NCI-H226 (cell line): ENCODE measurements around the gene SERTAD2.

Experiments
- DNase-seq: peaks from one replicate; pipeline ENCODE4 v3.0.0-alpha.2; 2015

SERTAD2 gene

GRCh38 chr2:64646007-64646880, 7.5 kb downstream of the SERTAD2 start:
- DNase-seq = peak; percentile 55

- DNase-seq = peak; percentile 47
Measured at GRCh38 chr2:64644458-64645382, 9.0 kb downstream of the SERTAD2 start.

- DNase-seq = no peak
Measured at GRCh38 chr2:64643838-64644457, 9.8 kb downstream of the SERTAD2 start.

- no peak for DNase-seq
Measured at GRCh38 chr2:64641599-64641998, 12.1 kb downstream of the SERTAD2 start.

- no peak for DNase-seq
Measured at GRCh38 chr2:64640153-64641044, 13.3 kb downstream of the SERTAD2 start.

GRCh38 chr2:64639691-64640090, 14.0 kb downstream of the SERTAD2 start:
- DNase-seq = no peak

GRCh38 chr2:64638502-64639120, 15.1 kb downstream of the SERTAD2 start:
- no peak for DNase-seq

- no peak for DNase-seq
Measured at GRCh38 chr2:64637931-64638330, 15.8 kb downstream of the SERTAD2 start.

- no peak for DNase-seq
Measured at GRCh38 chr2:64637000-64637635, 16.6 kb downstream of the SERTAD2 start.

GRCh38 chr2:64635976-64636911, 17.5 kb downstream of the SERTAD2 start:
- DNase-seq = no peak

GRCh38 chr2:64634345-64635267, 19.1 kb downstream of the SERTAD2 start:
- no peak for DNase-seq

- DNase-seq = no peak
Measured at GRCh38 chr2:64632835-64633819, 20.6 kb downstream of the SERTAD2 start.

- no peak for DNase-seq
Measured at GRCh38 chr2:64631771-64632170, 21.9 kb downstream of the SERTAD2 start.

GRCh38 chr2:64630752-64631151, 23.0 kb downstream of the SERTAD2 start:
- no peak for DNase-seq

GRCh38 chr2:64629875-64630274, 23.8 kb downstream of the SERTAD2 start:
- no peak for DNase-seq

GRCh38 chr2:64629329-64629781, 24.4 kb downstream of the SERTAD2 start:
- no peak for DNase-seq
